Bronchial epithelial cell (primary cell): ENCODE data around the gene BLACAT1. TPM values are rescaled to one million over a fixed set of nuclear protein-coding genes. Genes with fewer than 3 reads are reported as not detected.
"Not testable (repeated sequence)": the region's sequence is repeated elsewhere in the genome, so short reads cannot be mapped to it uniquely, and the experiment has no call there.

Source experiments
- DNase-seq: peaks from one replicate; pipeline ENCODE4 v3.0.0-alpha.2; 2010; ENCODE audit warnings: low read depth
- FAIRE-seq: peaks from 2 replicates; lab custom pipeline; 2011; peaks lifted over from hg19 to GRCh38; lab: Jason Lieb, UNC
- H3K27me3 ChIP-seq: 2 replicates; pipeline ENCODE4 v1.5.1; 2011; ENCODE audit warnings: low read length; ENCODE audit not compliant: control insufficient read depth, insufficient read depth
- H3K36me3 ChIP-seq: 2 replicates; pipeline ENCODE4 v1.5.1; 2011; ENCODE audit warnings: low read length; ENCODE audit not compliant: control insufficient read depth, insufficient read depth
- H3K4me3 ChIP-seq: 2 replicates; pipeline ENCODE4 v1.5.1; 2011; ENCODE audit warnings: mild to moderate bottlenecking, low read depth, low read length, control low read depth
- CTCF ChIP-seq: IDR thresholded peaks from 2 replicates; pipeline ENCODE4 v1.5.1; 2011; ENCODE audit warnings: mild to moderate bottlenecking, moderate library complexity, low read length, control low read depth, inconsistent platforms; ENCODE audit not compliant: insufficient read depth, severe bottlenecking
- total RNA-seq: library from RNA; depleted of rRNA; stranded (reverse); fragments of >200 nt; gene quantifications from 2 replicates; pipeline ENCODE4 v1.2.1, GENCODE V29; 2014

BLACAT1 gene
- total RNA-seq, 1 donor from 2014 or later = 0.79 TPM

DNA sequence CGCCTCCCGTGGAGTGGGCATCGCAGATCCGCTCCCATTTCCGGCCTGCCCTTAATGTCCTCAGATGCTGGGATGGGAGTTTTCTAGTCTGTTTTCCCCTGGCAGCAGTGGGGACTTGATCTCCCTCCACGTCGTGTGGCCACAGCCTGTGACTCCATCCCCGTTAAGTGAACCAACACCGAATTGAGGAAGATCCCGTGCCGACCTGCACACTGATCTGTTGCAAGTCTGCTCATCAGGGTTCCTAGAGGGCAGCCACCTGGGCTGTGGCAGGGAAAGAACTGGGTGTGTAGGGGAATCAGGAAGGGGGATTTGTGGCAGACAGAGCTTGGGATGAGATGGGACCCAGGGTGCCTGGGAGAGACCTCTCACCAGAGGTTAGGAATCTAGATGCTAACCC, 25.4 kb upstream of the BLACAT1 start:
- DNase-seq = no peak
- no peak for FAIRE-seq
- Histone ChIP-seq H3K4me3 (no peak overlapping the region), H3K36me3 (no peaks in the 10 kb centered on the region), H3K27me3 (peaks cover 12% of the 10 kb centered on the region)
- TF ChIP-seq CTCF = no peak

- DNase-seq (no peak), FAIRE-seq (no peak)
- H3K4me3 ChIP-seq = no peak overlapping the region
- no peaks in the 10 kb centered on the region for H3K36me3 ChIP-seq
- peaks cover 12% of the 10 kb centered on the region for H3K27me3 ChIP-seq
- TF ChIP-seq CTCF = no peak
Observed at GRCh38 chr1:205480349-205480985, 24.6 kb upstream of the BLACAT1 start.

GRCh38 chr1:205478985-205479384, 23.1 kb upstream of the BLACAT1 start:
- not testable (repeated sequence) for H3K27me3 ChIP-seq, H3K36me3 ChIP-seq, H3K4me3 ChIP-seq, DNase-seq, FAIRE-seq

DNA sequence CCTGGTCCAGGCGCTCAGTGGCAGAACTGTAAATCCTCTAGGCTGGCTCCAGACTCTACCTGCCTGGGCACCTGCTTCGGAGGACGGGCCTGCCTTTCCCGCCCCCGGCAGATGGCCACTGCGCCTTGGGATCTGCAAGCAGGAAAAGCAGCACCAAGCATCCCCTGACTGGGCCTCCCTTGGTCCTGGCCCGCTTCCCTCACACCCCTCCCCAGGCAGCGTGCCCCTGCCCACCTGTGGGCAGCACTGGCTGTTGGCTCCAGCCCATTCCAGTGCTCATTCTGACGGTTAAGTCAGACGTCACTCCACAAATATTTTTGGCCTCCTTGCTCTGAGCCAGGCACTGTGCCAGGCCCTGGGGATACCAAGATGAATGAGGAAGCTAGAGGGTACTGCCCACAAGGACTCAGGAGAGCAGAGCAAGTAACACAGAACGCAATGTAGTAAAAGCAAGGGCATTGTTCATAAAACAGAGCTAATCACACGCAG, 22.0 kb upstream of the BLACAT1 start:
- DNase-seq (peak; percentile 96), FAIRE-seq (peak; percentile 98)
- no peak overlapping the region for H3K4me3 ChIP-seq
- TF ChIP-seq CTCF = no peak
- H3K36me3 ChIP-seq = no peaks in the 10 kb centered on the region
- peaks cover 5% of the 10 kb centered on the region for H3K27me3 ChIP-seq

- no peak for FAIRE-seq
- no peak for TF ChIP-seq CTCF
- no peaks in the 10 kb centered on the region for H3K36me3 ChIP-seq
Observed at GRCh38 chr1:205477121-205477758, 21.4 kb upstream of the BLACAT1 start.

GRCh38 chr1:205476648-205477047, 20.8 kb upstream of the BLACAT1 start:
- FAIRE-seq (peak; percentile 90), DNase-seq (no peak)
- H3K4me3 ChIP-seq = no peak overlapping the region
- no peak for TF ChIP-seq CTCF
- no peaks in the 10 kb centered on the region for H3K36me3 ChIP-seq
- H3K27me3 ChIP-seq = peaks cover 6% of the 10 kb centered on the region

More at GRCh38 chr1:205477121-205477758, 21.4 kb upstream of the BLACAT1 start:
- peaks cover 6% of the 10 kb centered on the region for H3K27me3 ChIP-seq
- DNase-seq = no peak
- H3K4me3 ChIP-seq = no peak overlapping the region
